ENCODE results near the gene INF2.
"Not testable (repeated sequence)": the region's sequence is repeated elsewhere in the genome, so short reads cannot be mapped to it uniquely, and the experiment has no call there.

The INF2 gene

GRCh38 chr14:104749111-104749649 is 59.8 kb downstream of the INF2 start:
- DNase-seq (ENCODE audit: low read depth in 1 of 2, low spot score in 1 of 2): no peak

GRCh38 chr14:104750056-104750752 is 60.8 kb downstream of the INF2 start:
- DNase-seq (ENCODE audit: low read depth in 1 of 2, low spot score in 1 of 2): no peak

- DNase-seq (ENCODE audit: low read depth in 1 of 2, low spot score in 1 of 2): not testable (repeated sequence)
These were observed 61.3 kb downstream of the INF2 start for GRCh38 chr14:104750753-104751057.

- no peak for DNase-seq (ENCODE audit: low read depth in 1 of 2, low spot score in 1 of 2)
These were observed 62.4 kb downstream of the INF2 start for GRCh38 chr14:104751539-104752422.

GRCh38 chr14:104752423-104752734 is 63.0 kb downstream of the INF2 start:
- DNase-seq (ENCODE audit: low read depth in 1 of 2, low spot score in 1 of 2): no peak

GRCh38 chr14:104752735-104753527 is 63.5 kb downstream of the INF2 start, which contains the start of gene SIVA1:
Gene SIVA1 (plus strand): TSS chr14:104753147. CDS start chr14:104753202, 55 bp downstream.
- DNase-seq (ENCODE audit: low read depth in 1 of 2, low spot score in 1 of 2): peak; percentile 98 to 100

- no peak for DNase-seq (ENCODE audit: low read depth in 1 of 2, low spot score in 1 of 2)
These were observed 64.3 kb downstream of the INF2 start for GRCh38 chr14:104753528-104754212.

GRCh38 chr14:104754213-104754851 is 64.9 kb downstream of the INF2 start:
- DNase-seq (ENCODE audit: low read depth in 1 of 2, low spot score in 1 of 2): no peak

GRCh38 chr14:104755621-104756020 is 66.2 kb downstream of the INF2 start:
- DNase-seq (ENCODE audit: low read depth in 1 of 2, low spot score in 1 of 2): no peak

GRCh38 chr14:104756477-104757237 is 67.2 kb downstream of the INF2 start:
- DNase-seq (ENCODE audit: low read depth in 1 of 2, low spot score in 1 of 2): no peak

- DNase-seq (ENCODE audit: low read depth in 1 of 2, low spot score in 1 of 2): no peak
These were observed 67.8 kb downstream of the INF2 start for GRCh38 chr14:104757238-104757585.

GRCh38 chr14:104757681-104758392 is 68.4 kb downstream of the INF2 start:
- no peak for DNase-seq (ENCODE audit: low read depth in 1 of 2, low spot score in 1 of 2)

- DNase-seq (ENCODE audit: low read depth in 1 of 2, low spot score in 1 of 2): no peak
These were observed 69.9 kb downstream of the INF2 start for GRCh38 chr14:104758981-104759969.

- no peak for DNase-seq (ENCODE audit: low read depth in 1 of 2, low spot score in 1 of 2)
These were observed 76.1 kb downstream of the INF2 start for GRCh38 chr14:104765517-104765916.

GRCh38 chr14:104766256-104766862 is 76.9 kb downstream of the INF2 start:
- no peak for DNase-seq (ENCODE audit: low read depth in 1 of 2, low spot score in 1 of 2)

GRCh38 chr14:104766863-104767633 is 77.6 kb downstream of the INF2 start:
- DNase-seq (ENCODE audit: low read depth in 1 of 2, low spot score in 1 of 2): no peak

GRCh38 chr14:104767634-104767918 is 78.2 kb downstream of the INF2 start:
- no peak for DNase-seq (ENCODE audit: low read depth in 1 of 2, low spot score in 1 of 2)
